ENCODE measurements around the gene LIFR.

The LIFR gene

GRCh38 chr5:38448568-38449350 lies 107.7 kb downstream of the LIFR start:
- H3K36me3 ChIP-seq (ENCODE audit: control insufficient read depth, insufficient read depth, low read length, severe bottlenecking), result peaks cover 26% of the 10 kb centered on the region
- peak overlapping the region; percentile 34 for H3K4me3 ChIP-seq (ENCODE audit: low read length)
- H3K9me3 ChIP-seq (ENCODE audit: control insufficient read depth, low read length), result no peaks in the 10 kb centered on the region
- no peak for DNase-seq (ENCODE audit: low read depth)
- peaks cover 58% of the 10 kb centered on the region for H3K4me1 ChIP-seq (ENCODE audit: control insufficient read depth, insufficient read depth, low read length)
- H3K27me3 ChIP-seq (replicated peaks; ENCODE audit: control insufficient read depth, insufficient read depth, low read length), result no peaks in the 10 kb centered on the region
- H3K9ac ChIP-seq (ENCODE audit: low read length), result peak overlapping the region; percentile 40

GRCh38 chr5:38447786-38448185 lies 108.7 kb downstream of the LIFR start:
- Histone ChIP-seq H3K27me3 (replicated peaks; ENCODE audit: control insufficient read depth, insufficient read depth, low read length) (no peaks in the 10 kb centered on the region), H3K36me3 (ENCODE audit: control insufficient read depth, insufficient read depth, low read length, severe bottlenecking) (peaks cover 17% of the 10 kb centered on the region)

GRCh38 chr5:38447056-38447455 lies 109.4 kb downstream of the LIFR start:
- H3K4me1 ChIP-seq (ENCODE audit: control insufficient read depth, insufficient read depth, low read length), result peaks cover 54% of the 10 kb centered on the region
- H3K9me3 ChIP-seq (ENCODE audit: control insufficient read depth, low read length), result no peaks in the 10 kb centered on the region
- H3K36me3 ChIP-seq (ENCODE audit: control insufficient read depth, insufficient read depth, low read length, severe bottlenecking), result peaks cover 10% of the 10 kb centered on the region
- H3K9ac ChIP-seq (ENCODE audit: low read length), result peak overlapping the region; percentile 91
- H3K27me3 ChIP-seq (replicated peaks; ENCODE audit: control insufficient read depth, insufficient read depth, low read length), result no peaks in the 10 kb centered on the region
- H3K4me3 ChIP-seq (ENCODE audit: low read length), result peak overlapping the region; percentile 86
- no peak for DNase-seq (ENCODE audit: low read depth)

More at GRCh38 chr5:38447786-38448185, 108.7 kb downstream of the LIFR start:
- Histone ChIP-seq H3K4me1 (ENCODE audit: control insufficient read depth, insufficient read depth, low read length) (peaks cover 58% of the 10 kb centered on the region), H3K4me3 (ENCODE audit: low read length) (peak overlapping the region; percentile 86), H3K9me3 (ENCODE audit: control insufficient read depth, low read length) (no peaks in the 10 kb centered on the region), H3K9ac (ENCODE audit: low read length) (peak overlapping the region; percentile 91)
- peak; percentile 62 for DNase-seq (ENCODE audit: low read depth)

GRCh38 chr5:38446029-38446522 lies 110.4 kb downstream of the LIFR start:
- peak overlapping the region; percentile 86 for H3K4me3 ChIP-seq (ENCODE audit: low read length)
- no peaks in the 10 kb centered on the region for H3K9me3 ChIP-seq (ENCODE audit: control insufficient read depth, low read length)
- no peak for DNase-seq (ENCODE audit: low read depth)
- H3K9ac ChIP-seq (ENCODE audit: low read length), result peak overlapping the region; percentile 91
- H3K4me1 ChIP-seq (ENCODE audit: control insufficient read depth, insufficient read depth, low read length), result peaks cover 54% of the 10 kb centered on the region
- no peaks in the 10 kb centered on the region for H3K27me3 ChIP-seq (replicated peaks; ENCODE audit: control insufficient read depth, insufficient read depth, low read length)
- H3K36me3 ChIP-seq (ENCODE audit: control insufficient read depth, insufficient read depth, low read length, severe bottlenecking), result peaks cover 10% of the 10 kb centered on the region

GRCh38 chr5:38445374-38446028 lies 110.9 kb downstream of the LIFR start:
- Histone ChIP-seq H3K36me3 (ENCODE audit: control insufficient read depth, insufficient read depth, low read length, severe bottlenecking) (peaks cover 10% of the 10 kb centered on the region), H3K27me3 (replicated peaks; ENCODE audit: control insufficient read depth, insufficient read depth, low read length) (no peaks in the 10 kb centered on the region), H3K9ac (ENCODE audit: low read length) (peak overlapping the region; percentile 91), H3K9me3 (ENCODE audit: control insufficient read depth, low read length) (no peaks in the 10 kb centered on the region), H3K4me1 (ENCODE audit: control insufficient read depth, insufficient read depth, low read length) (peaks cover 48% of the 10 kb centered on the region), H3K4me3 (ENCODE audit: low read length) (peak overlapping the region; percentile 86)
- no peak for DNase-seq (ENCODE audit: low read depth)

GRCh38 chr5:38443390-38443789 lies 113.1 kb downstream of the LIFR start:
- H3K4me1 ChIP-seq (ENCODE audit: control insufficient read depth, insufficient read depth, low read length), result peaks cover 27% of the 10 kb centered on the region
- H3K36me3 ChIP-seq (ENCODE audit: control insufficient read depth, insufficient read depth, low read length, severe bottlenecking), result no peaks in the 10 kb centered on the region
- no peak overlapping the region for H3K4me3 ChIP-seq (ENCODE audit: low read length)
- H3K9me3 ChIP-seq (ENCODE audit: control insufficient read depth, low read length), result no peaks in the 10 kb centered on the region
- H3K9ac ChIP-seq (ENCODE audit: low read length), result no peak overlapping the region
- DNase-seq (ENCODE audit: low read depth), result no peak
- H3K27me3 ChIP-seq (replicated peaks; ENCODE audit: control insufficient read depth, insufficient read depth, low read length), result no peaks in the 10 kb centered on the region

GRCh38 chr5:38442247-38442573 lies 114.2 kb downstream of the LIFR start:
- no peak for DNase-seq (ENCODE audit: low read depth)
- Histone ChIP-seq H3K9me3 (ENCODE audit: control insufficient read depth, low read length) (no peaks in the 10 kb centered on the region), H3K4me3 (ENCODE audit: low read length) (no peak overlapping the region), H3K9ac (ENCODE audit: low read length) (no peak overlapping the region), H3K4me1 (ENCODE audit: control insufficient read depth, insufficient read depth, low read length) (peaks cover 16% of the 10 kb centered on the region), H3K36me3 (ENCODE audit: control insufficient read depth, insufficient read depth, low read length, severe bottlenecking) (no peaks in the 10 kb centered on the region), H3K27me3 (replicated peaks; ENCODE audit: control insufficient read depth, insufficient read depth, low read length) (no peaks in the 10 kb centered on the region)

GRCh38 chr5:38441453-38442246 lies 114.8 kb downstream of the LIFR start:
- no peak overlapping the region for H3K4me3 ChIP-seq (ENCODE audit: low read length)
- no peaks in the 10 kb centered on the region for H3K36me3 ChIP-seq (ENCODE audit: control insufficient read depth, insufficient read depth, low read length, severe bottlenecking)
- H3K27me3 ChIP-seq (replicated peaks; ENCODE audit: control insufficient read depth, insufficient read depth, low read length), result no peaks in the 10 kb centered on the region
- H3K4me1 ChIP-seq (ENCODE audit: control insufficient read depth, insufficient read depth, low read length), result peaks cover 16% of the 10 kb centered on the region
- H3K9me3 ChIP-seq (ENCODE audit: control insufficient read depth, low read length), result no peaks in the 10 kb centered on the region
- peak; percentile 97 for DNase-seq (ENCODE audit: low read depth)
- H3K9ac ChIP-seq (ENCODE audit: low read length), result no peak overlapping the region

GRCh38 chr5:38438757-38439156 lies 117.7 kb downstream of the LIFR start:
- no peaks in the 10 kb centered on the region for H3K27me3 ChIP-seq (replicated peaks; ENCODE audit: control insufficient read depth, insufficient read depth, low read length)
- no peak overlapping the region for H3K4me3 ChIP-seq (ENCODE audit: low read length)
- H3K36me3 ChIP-seq (ENCODE audit: control insufficient read depth, insufficient read depth, low read length, severe bottlenecking), result no peaks in the 10 kb centered on the region
- no peaks in the 10 kb centered on the region for H3K9me3 ChIP-seq (ENCODE audit: control insufficient read depth, low read length)
- peaks cover 19% of the 10 kb centered on the region for H3K4me1 ChIP-seq (ENCODE audit: control insufficient read depth, insufficient read depth, low read length)
- no peak overlapping the region for H3K9ac ChIP-seq (ENCODE audit: low read length)
- no peak for DNase-seq (ENCODE audit: low read depth)

- no peak overlapping the region for H3K9ac ChIP-seq (ENCODE audit: low read length)
- H3K36me3 ChIP-seq (ENCODE audit: control insufficient read depth, insufficient read depth, low read length, severe bottlenecking), result no peaks in the 10 kb centered on the region
- peaks cover 29% of the 10 kb centered on the region for H3K4me1 ChIP-seq (ENCODE audit: control insufficient read depth, insufficient read depth, low read length)
- peak; percentile 30 for DNase-seq (ENCODE audit: low read depth)
- no peaks in the 10 kb centered on the region for H3K9me3 ChIP-seq (ENCODE audit: control insufficient read depth, low read length)
- no peak overlapping the region for H3K4me3 ChIP-seq (ENCODE audit: low read length)
- H3K27me3 ChIP-seq (replicated peaks; ENCODE audit: control insufficient read depth, insufficient read depth, low read length), result no peaks in the 10 kb centered on the region
Observed at GRCh38 chr5:38434966-38435705, 121.3 kb downstream of the LIFR start.

Measured in adipocyte (in vitro differentiated cells).